IPS-NIHi11 (cell line): ENCODE results near the gene ADAMTS8.

Experiments used
- DNase-seq: peaks from one replicate; pipeline ENCODE4 v3.0.0; 2012; ENCODE audit warnings: mixed read lengths, low spot score

ADAMTS8 gene, protein sequence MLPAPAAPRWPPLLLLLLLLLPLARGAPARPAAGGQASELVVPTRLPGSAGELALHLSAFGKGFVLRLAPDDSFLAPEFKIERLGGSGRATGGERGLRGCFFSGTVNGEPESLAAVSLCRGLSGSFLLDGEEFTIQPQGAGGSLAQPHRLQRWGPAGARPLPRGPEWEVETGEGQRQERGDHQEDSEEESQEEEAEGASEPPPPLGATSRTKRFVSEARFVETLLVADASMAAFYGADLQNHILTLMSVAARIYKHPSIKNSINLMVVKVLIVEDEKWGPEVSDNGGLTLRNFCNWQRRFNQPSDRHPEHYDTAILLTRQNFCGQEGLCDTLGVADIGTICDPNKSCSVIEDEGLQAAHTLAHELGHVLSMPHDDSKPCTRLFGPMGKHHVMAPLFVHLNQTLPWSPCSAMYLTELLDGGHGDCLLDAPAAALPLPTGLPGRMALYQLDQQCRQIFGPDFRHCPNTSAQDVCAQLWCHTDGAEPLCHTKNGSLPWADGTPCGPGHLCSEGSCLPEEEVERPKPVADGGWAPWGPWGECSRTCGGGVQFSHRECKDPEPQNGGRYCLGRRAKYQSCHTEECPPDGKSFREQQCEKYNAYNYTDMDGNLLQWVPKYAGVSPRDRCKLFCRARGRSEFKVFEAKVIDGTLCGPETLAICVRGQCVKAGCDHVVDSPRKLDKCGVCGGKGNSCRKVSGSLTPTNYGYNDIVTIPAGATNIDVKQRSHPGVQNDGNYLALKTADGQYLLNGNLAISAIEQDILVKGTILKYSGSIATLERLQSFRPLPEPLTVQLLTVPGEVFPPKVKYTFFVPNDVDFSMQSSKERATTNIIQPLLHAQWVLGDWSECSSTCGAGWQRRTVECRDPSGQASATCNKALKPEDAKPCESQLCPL

DNA sequence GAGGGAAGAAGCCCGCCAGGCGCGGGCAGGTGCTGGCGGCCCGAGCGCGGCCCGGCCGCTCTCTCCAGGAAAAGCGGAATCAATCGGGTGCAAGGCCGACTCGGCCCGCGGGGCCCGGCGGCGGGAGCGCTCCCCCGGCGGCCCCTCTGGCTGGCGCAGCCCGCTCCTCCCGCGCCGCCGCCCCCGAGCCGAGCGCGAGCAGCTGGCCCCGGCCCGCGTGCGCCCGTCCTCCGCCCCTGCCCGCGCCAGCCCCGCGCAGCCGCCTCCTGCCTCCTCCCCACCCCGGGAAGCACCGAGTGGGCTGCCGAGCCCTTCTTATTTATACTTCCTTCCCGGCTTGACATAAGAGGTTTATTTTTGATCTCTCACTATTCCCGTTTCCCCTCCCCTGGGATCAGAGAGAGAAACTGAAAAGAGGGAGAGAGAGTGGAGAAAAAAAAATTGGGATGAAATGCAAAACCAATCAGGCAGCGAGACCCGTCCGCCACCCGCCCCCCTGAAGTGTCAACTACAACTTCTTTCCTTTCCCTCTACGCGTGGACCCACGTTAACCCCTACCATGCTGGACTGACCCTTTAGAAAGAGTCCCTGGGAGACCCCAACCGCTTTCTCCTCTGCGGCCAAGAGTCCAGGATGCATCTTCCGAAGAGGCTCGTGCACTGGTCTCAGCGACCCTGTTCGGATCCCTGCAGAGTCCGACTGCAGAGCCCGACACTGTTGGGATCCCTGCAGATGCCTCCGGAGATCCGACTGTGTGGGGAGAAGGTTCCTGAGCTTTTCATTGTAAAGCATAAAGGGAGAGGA is at the start of gene ADAMTS8:
Gene ADAMTS8 (minus strand): TSS at position 294 of the 804 bp plus-strand sequence. CDS start 323 bp downstream, outside the sequence.
- DNase-seq: peak; percentile 64

DNA sequence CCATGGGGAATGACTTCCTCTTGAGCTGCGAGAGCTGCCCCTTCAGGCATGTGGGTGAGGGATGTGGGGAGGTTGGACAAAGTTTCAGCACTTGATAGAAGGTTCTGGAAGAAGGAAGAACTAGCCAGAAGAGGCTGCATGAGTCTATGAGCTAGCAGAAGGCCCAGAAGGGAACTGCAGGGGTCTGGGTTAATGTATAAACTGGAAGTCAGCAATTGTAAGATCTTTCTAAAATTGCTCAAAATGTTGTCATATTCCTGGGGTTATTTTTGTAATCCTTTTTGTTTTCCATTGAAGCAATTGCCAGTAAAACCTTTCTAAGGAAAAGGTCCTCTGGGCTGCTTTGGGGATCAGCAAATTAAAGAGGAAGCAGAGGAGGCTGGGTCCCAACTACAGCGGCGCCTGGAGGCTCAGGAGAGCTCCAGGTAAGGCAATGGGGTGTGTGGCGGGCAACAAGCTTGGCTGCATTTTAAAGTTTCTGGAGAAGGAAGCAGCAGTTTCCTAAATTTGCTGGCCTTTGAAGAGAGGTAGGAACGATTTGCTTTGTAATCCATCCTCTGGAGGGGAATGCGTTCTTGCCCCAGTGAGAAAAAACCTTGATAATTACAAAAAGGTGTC is 49.3 kb upstream of the ADAMTS8 start:
- no peak for DNase-seq

DNA sequence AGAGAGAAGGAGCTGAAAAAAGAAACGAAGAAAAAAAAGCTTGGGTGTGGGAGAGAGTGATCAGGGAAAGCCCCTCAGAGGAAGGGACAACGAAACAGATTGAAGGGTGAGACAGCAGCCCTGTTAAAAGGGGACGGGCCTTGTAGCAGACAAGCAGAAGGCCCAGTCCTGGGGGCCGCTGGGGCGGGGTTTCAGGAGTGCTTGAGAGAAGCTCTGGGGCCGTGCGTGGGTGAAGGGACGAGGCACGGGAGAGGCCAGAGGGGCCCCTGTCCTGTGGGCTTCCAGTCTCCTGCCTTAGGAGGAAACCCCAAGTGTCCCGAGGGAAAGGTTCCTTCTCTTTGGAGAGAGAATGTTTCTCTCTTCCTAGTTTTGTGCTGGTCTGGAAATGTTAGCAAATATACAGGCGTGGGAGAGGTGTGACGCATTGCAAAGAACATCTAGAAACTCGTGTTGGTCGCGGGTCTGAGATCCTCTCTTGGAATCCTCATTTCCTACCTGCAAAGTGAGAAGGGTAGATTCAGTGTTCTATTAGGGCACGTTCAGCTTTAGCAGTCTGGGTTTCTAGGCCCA is 48.6 kb upstream of the ADAMTS8 start:
- DNase-seq: no peak

DNA sequence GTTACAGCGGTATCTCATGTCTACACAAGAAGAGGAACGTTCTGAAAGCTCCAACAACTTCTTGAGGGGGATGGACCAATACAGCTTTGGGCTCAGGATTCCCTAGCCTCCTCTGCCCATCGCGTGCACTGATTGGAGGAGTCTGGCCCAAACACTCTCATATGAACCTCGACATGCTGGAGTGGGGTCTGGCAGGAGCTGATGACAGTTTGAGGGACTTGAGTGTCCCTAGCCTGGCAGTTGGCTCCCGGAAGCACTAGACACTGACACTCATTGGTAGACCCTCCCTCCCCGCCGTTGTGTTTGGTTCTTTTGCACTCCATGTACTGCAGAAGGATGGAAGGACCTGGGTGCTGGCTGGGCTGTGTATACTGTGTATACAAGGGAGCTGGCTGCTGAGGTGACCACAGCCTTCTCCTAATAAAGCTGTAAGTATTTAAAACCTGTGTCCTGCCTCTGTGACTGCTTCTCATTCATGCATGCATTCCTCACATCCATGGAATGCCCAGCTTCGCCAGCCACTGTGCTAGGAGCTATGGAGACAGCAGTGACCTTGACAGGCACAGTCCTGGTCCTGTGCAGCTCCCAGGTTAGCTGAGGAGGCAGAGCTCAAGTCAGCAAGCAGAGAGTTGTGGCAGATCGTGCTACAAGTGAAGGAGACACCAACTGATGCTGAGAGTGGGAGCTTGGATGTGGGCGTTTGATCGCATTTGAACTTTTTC is 48.0 kb upstream of the ADAMTS8 start:
- no peak for DNase-seq

DNA sequence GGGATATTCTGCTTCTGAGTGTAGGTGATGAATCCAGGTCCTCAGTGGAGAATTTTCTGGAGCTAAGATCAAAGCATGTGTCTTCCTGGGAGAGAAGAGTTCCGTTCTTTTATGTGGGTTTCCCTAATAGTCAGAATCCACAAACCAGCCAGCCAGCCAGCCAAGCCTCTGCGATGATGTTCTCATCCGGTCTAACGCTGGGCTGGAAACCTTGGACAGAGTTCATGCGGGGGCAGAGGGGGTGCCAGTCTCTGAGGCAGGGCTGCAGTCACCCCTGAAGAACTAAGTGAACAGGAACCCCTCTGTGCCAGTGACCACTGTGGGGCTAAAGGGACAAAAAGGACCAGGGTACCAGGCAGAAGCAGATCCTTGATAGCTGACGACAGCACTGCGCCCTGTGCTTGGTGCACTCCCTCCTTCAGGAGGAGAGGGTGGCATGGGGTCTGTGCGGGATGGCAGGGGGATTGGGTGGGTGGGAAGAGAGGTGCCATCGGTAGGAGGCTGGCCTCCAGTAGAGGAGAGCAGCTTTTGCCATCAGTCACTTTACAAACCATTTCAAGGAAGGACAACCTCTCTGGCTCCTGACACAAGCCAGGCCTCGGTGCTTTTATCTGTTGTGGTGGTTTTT is 47.1 kb upstream of the ADAMTS8 start:
- no peak for DNase-seq

DNA sequence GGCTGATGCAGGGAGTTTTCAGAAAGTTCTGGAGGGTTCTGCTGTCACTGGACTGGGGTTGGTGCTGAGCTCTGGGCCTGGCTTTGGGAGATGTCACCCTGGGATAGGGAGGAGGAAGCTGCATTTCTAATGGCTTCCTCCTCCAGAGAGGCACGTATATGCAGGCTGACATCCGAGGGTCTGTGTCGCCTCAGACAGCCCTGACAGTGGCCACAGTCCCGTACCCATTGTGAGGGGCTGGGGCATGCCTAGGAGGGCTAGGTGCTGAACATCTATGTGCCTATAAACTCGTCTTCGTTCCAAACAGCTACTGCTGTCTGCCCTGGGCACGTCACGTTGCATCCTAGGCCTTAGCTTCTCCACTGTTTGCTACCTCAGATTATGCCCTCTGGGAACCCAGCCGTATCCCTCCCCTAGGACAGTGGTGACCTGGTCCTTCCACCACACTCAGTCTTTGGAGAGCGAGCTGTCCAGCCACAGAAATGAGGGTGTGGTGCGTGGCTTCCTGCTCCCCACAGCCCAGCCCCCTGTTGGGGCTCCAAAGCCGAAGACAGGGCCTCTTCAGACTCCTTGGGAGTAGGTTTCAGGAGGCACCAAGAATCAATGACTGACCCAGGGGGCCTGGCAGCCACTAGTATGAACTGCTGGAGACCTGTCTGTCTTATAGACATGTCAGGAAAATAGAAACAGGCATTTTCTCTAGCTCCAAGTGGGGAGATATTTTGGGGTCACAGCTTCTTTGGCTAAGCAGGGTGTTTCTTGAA is 46.4 kb upstream of the ADAMTS8 start:
- DNase-seq: no peak

DNA sequence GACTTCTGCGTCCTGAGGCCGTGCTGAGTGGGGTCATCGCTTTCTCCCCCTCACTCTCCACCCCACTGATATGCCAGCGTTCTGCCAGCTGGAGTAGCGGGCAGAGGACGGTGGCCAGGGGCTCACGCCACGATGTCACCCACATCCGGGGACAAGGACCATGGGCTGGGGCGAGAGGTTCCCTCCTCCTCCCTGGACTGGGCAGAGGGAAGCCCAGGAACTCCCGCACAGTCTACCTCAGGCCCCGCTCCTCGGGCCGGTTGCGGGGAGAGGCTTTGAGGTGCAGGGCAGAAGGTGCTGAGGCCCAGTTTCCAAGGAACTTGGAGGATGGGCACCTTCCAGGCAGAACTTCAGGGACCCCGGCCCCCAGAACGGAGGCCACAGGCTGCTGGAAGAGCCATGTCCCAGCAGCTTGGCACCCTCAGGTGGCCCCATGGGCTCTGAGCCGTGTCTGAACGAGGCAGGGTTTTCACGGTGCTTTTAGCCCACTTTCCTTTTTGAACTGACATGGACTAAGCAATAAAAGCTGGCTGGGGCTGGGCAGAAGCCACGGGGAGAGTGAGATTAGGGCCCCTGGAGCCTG is 45.5 kb upstream of the ADAMTS8 start:
- DNase-seq: no peak

DNA sequence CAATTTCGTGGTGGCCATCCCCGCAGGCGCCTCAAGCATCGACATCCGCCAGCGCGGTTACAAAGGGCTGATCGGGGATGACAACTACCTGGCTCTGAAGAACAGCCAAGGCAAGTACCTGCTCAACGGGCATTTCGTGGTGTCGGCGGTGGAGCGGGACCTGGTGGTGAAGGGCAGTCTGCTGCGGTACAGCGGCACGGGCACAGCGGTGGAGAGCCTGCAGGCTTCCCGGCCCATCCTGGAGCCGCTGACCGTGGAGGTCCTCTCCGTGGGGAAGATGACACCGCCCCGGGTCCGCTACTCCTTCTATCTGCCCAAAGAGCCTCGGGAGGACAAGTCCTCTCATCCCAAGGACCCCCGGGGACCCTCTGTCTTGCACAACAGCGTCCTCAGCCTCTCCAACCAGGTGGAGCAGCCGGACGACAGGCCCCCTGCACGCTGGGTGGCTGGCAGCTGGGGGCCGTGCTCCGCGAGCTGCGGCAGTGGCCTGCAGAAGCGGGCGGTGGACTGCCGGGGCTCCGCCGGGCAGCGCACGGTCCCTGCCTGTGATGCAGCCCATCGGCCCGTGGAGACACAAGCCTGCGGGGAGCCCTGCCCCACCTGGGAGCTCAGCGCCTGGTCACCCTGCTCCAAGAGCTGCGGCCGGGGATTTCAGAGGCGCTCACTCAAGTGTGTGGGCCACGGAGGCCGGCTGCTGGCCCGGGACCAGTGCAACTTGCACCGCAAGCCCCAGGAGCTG is 44.8 kb upstream of the ADAMTS8 start:
- DNase-seq: no peak

DNA sequence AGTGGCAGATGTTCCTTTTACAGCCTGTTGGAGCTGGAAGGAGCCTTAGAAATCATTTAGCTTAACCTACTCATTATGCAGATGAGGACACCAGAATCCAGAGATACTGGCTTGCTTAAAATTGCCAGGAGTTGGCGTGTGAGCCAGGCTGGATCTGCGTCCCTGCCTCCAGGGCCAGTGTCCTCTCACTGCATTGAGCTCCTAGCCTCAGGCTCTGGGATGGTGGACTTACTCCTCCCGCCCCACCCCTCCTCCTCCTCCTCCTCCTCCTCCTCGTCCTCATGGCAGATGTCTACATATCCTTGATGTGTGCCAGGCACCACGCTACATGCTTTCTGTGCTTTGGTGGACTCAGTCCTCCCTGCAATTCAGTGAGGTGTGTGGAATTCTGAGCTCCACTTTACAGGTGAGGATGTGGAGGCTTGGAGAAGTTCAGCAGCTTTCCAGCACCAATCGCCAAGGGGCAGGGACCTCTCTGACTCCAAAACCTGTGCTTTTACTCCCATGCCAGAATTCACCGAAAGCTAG is 44.1 kb upstream of the ADAMTS8 start:
- DNase-seq: no peak

DNA sequence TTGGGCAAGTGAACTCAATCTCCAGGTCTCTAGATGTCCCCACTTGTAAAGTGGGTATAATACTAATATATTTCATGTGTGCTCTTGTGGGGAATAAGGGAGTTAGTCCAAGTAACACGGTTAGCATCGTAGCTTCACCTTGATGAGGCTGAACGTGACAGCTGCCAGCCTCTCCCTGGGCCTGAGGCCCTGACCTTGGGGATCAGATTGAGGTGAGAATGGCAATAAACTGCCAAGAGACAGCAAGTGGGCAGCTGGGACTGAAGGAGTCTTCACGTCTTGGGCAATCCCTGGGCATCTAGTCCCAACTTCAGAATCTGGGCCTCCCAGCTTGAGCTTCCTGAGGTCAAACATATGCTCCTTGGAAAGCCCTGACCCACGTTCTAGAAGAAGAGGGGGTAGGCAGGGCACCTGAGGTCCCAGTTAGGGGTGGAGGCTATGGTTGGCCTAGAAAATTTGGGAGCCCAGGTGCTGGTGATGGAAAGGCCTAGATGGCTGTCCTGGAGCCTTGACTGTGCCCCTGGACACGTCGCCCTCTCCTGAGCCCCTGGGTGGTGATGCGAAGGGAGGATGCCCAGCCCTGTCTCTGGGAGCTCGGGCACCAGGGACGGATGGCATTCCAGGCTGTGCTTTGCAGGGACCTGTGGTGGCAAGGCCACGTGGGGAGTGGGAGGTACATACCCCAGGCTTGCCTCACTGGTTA is 43.5 kb upstream of the ADAMTS8 start:
- DNase-seq: no peak

DNA sequence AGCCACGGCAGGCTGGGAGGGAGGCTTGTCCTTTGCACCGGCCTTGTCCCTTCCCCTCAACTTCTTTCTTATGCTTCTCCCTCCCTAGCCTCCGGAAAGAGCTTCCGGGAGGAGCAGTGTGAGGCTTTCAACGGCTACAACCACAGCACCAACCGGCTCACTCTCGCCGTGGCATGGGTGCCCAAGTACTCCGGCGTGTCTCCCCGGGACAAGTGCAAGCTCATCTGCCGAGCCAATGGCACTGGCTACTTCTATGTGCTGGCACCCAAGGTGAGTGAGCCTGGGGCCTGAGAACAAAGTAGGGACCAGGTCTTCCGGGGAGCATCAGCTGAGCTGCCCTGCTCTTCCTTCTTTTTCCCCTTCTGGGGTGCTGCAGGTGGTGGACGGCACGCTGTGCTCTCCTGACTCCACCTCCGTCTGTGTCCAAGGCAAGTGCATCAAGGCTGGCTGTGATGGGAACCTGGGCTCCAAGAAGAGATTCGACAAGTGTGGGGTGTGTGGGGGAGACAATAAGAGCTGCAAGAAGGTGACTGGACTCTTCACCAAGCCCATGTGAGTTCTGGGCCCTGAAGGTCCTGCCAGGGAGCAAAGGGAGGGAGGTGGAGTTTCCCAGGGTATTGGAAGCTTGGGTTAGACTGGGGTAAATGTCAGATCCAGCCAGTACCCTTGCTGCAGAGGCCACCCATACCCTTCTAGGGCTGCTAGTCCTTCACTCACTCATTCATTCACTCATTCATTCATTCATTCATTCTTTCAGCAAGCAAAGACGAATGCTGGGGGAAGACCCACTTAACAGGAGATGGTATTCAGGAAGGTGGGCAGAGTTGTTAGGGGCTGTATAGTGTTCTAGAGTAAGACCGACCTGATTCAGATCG is 42.7 kb upstream of the ADAMTS8 start:
- no peak for DNase-seq

DNA sequence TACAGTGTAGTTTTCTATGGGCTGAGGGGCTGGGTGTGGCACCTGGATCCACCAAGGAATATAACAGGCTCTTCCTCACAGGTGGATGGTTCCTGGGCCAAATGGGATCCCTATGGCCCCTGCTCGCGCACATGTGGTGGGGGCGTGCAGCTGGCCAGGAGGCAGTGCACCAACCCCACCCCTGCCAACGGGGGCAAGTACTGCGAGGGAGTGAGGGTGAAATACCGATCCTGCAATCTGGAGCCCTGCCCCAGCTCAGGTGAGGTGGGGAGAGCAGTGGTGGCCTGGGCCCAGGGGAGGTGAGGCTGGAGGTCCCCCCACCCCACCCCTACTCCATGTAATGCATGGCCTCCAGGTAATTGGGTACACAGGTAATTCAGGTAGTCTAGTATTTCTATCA is 40.8 kb upstream of the ADAMTS8 start:
- no peak for DNase-seq

DNA sequence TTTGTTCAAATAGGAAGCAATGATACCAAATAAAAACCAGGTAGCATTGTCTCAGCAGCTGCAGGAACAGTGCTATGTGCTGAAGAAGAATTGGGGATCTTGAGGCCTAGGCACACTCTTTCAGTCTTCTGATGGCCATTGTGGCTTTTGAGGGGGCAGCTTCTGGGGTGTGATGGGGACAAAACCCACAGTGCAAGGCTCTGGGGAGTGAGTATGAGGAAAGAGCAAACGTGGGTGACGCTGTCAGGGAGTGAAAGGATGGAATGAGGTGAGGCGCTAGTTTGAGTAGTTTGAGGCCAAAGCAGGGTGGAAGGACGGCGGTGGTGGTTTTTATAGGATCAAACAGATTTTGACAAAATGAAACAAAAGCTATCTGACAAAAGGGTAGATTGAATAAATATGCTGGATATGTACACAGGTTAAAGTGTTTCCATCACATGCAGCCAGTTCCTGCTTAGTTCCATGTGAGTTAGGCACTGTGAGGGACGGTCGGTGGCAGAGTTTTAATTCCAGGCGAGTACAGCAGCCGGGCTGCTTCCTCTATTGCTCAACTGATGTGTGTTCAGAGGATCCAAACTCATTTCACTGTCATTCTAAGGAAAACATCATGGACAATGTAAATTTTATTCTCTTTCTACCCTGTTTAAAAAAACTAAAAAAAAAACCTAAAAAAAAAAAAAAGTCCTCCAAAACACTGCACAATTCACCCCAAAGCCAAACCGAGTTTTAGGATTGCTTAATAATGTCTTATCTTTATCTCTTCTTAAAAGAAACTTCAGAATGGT is 38.9 kb upstream of the ADAMTS8 start:
- DNase-seq: no peak

DNA sequence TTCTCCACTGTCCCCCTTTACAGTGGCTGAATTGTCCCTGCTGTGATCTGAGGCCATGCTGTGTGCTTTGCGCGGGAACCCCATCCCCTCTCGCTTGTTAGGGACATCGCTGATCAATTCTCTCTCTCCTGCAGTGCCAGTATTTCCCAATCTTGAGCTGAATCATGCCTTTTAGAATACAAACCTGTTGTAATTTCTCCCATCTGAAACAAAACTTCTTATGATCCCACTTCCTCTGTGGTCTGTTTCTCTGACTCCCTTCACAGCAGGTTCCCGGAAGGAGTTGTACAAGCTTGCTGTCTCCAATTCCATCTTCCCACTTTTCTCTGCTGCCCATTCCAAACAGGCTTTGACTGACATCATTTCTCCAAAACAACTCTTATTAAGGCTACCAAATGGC is 36.9 kb upstream of the ADAMTS8 start:
- no peak for DNase-seq

DNA sequence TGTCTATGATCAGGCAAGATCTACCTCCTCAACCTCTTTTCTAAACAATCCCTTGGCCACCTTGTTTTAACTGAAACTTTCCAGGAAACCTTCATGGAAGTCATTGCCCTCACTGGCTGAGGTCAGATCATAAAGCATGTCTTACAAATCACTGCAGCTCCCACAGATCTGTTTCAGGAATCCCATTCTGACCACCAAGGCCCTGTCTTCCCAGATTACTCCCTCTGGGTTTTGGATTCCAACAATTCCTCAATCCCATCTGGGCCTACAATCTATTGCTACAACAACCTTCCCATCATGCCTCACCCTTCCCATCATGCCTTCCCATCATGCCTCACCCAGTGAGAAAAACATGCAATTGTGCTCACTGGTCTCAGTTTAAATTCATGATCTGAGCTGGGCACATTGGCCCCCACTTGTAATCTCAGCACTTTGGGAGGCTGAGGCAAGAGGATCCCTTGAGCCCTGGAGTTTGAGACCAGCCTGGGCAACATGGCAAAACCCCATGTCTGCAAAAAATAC is 35.9 kb upstream of the ADAMTS8 start:
- DNase-seq: no peak
